ENCODE measurements around the gene ARHGEF25. TPM values are rescaled to one million over a fixed set of nuclear protein-coding genes. Genes with fewer than 3 reads are reported as not detected.

The ARHGEF25 gene
- total RNA-seq, 1 donor from 2014 or later = 9.7 TPM

DNA sequence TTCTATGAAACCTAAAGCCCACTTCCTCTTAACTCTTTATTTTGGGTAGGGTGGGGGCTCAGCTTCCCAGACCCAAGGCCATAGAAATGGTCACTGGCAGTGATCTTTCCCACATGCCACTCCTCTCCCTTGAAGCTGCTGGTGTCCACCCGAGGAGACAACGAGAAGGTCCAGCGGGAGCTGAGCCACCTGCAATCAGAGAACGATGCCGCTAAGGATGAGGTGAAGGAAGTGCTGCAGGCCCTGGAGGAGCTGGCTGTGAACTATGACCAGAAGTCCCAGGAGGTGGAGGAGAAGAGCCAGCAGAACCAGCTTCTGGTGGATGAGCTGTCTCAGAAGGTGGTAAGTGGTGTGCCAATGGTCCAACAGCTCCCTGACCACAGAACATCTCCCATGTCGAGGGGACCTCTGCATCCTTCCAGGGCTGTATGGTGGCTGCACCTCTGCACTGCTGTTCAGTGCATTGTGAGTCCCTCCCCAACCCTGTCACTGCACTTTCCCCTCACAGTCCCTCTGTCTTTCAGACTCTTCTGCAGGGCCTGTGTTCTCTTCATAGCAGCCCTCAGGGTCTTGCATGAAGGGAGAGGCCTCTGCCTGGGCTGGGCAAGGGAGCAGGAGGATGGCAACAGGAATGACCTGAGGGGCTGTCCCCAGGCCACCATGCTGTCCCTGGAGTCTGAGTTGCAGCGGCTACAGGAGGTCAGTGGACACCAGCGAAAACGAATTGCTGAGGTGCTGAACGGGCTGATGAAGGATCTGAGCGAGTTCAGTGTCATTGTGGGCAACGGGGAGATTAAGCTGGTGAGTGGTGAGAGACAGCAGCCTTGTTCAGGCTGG is 39.1 kb upstream of the ARHGEF25 start:
- Histone ChIP-seq H3K36me3 (no peaks in the 10 kb centered on the region), H3K9me3 (replicated peaks) (no peaks in the 10 kb centered on the region), H3K4me3 (no peak overlapping the region), H3K27me3 (ENCODE audit: low read depth) (peaks cover 77% of the 10 kb centered on the region), H3K27ac (replicated peaks) (no peak overlapping the region), H3K4me1 (no peaks in the 10 kb centered on the region)
- TF ChIP-seq CTCF (IDR thresholded peaks at IDR 0.05; ENCODE audit: borderline replicate concordance) = no peak
- no peak for DNase-seq
- intact Hi-C loops (cut with micrococcal nuclease) = no loop called here

- no peak overlapping the region for H3K4me3 ChIP-seq
- TF ChIP-seq CTCF (IDR thresholded peaks at IDR 0.05; ENCODE audit: borderline replicate concordance) = no peak
- intact Hi-C loops (cut with micrococcal nuclease) = no loop called here
Observed at GRCh38 chr12:57574795-57575194, 36.4 kb upstream of the ARHGEF25 start.

DNA sequence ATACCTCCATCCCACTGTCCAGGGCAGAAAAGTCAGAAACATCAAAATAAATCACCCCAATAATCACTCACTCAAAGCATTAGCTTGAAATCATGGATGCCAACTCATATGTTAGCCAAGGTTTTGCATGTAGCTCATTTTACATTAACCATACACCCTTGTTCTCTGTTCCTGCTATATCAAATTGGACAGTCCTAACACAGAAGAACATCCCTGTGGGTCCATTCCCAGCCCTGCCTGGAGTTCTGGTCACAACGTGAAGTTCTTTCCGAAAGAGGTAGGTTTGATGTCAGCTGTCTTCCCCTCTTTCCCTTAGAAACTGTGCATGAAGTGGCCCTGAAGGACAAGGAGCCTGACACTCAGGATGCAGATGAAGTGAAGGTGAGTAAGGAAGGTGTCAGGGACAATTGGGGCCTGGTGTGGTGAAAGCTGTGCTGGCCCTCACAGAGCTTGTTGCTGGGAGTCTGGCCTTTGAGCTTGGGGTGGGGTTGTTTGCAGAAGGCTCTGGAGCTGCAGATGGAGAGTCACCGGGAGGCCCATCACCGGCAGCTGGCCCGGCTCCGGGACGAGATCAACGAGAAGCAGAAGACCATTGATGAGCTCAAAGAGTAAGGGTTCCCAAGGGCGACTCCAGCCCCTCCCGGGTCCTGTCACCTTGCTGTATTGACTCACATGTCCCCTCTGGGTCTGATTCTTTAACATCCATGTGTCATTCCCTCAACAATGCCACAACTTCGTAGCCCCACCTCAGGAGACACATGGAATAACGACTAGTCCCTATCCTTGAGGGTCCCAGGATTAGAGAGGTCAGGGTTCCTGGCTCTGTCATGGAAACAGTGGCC is 35.2 kb upstream of the ARHGEF25 start:
- Histone ChIP-seq H3K4me1 (no peaks in the 10 kb centered on the region), H3K27ac (replicated peaks) (no peak overlapping the region), H3K4me3 (no peak overlapping the region), H3K9me3 (replicated peaks) (no peaks in the 10 kb centered on the region), H3K27me3 (ENCODE audit: low read depth) (peaks cover 42% of the 10 kb centered on the region), H3K36me3 (no peaks in the 10 kb centered on the region)
- intact Hi-C loops (cut with micrococcal nuclease) = no loop called here
- TF ChIP-seq CTCF (IDR thresholded peaks at IDR 0.05; ENCODE audit: borderline replicate concordance) = no peak
- no peak for DNase-seq

More at GRCh38 chr12:57574795-57575194, 36.4 kb upstream of the ARHGEF25 start:
- no peak overlapping the region for H3K27ac ChIP-seq (replicated peaks)
- no peaks in the 10 kb centered on the region for H3K36me3 ChIP-seq
- no peaks in the 10 kb centered on the region for H3K9me3 ChIP-seq (replicated peaks)
- DNase-seq = no peak
- H3K27me3 ChIP-seq (ENCODE audit: low read depth) = peaks cover 50% of the 10 kb centered on the region
- no peaks in the 10 kb centered on the region for H3K4me1 ChIP-seq

GRCh38 chr12:57576613-57577160 is 34.5 kb upstream of the ARHGEF25 start:
- TF ChIP-seq CTCF (IDR thresholded peaks at IDR 0.05; ENCODE audit: borderline replicate concordance) = no peak
- intact Hi-C loops (cut with micrococcal nuclease) = no loop called here
- no peaks in the 10 kb centered on the region for H3K36me3 ChIP-seq
- H3K4me1 ChIP-seq = no peaks in the 10 kb centered on the region
- no peak for DNase-seq
- no peaks in the 10 kb centered on the region for H3K9me3 ChIP-seq (replicated peaks)
- no peak overlapping the region for H3K27ac ChIP-seq (replicated peaks)
- H3K4me3 ChIP-seq = no peak overlapping the region
- peaks cover 42% of the 10 kb centered on the region for H3K27me3 ChIP-seq (ENCODE audit: low read depth)

DNA sequence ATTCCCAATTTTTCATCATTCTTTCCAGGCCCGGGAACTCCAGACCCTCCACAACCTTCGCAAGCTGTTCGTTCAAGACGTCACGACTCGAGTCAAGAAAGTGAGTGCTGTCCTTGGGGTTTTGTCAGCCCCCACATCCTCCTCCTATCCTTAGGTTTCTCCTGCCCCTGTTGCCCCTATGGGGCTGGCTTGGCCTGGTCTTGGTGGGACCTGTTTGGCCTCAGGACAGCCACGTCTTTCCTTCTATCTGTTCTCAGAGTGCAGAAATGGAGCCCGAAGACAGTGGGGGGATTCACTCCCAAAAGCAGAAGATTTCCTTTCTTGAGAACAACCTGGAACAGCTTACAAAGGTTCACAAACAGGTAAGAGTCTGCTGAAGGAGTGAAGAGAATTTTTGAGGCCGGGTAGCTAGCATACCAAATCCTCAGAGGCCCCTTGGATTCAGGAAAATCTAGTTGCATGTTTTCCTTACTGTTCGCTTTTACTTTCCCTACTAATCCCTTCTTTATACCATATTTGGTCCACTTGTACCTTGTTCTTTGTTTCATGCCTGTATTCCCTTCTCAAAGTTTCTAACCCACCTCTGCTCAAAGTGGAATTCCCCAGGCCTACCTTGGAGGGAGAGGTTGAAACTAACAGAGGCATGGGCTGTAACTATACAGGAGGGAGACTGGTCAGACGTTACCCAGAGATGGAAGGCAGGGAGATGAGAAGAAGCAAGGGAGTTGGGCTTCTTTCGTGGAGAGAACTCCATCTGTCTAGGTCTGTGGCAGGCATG is 33.1 kb upstream of the ARHGEF25 start:
- intact Hi-C loops (cut with micrococcal nuclease) = no loop called here
- Histone ChIP-seq H3K4me3 (no peak overlapping the region), H3K4me1 (no peaks in the 10 kb centered on the region), H3K27me3 (ENCODE audit: low read depth) (peaks cover 41% of the 10 kb centered on the region), H3K36me3 (no peaks in the 10 kb centered on the region), H3K9me3 (replicated peaks) (no peaks in the 10 kb centered on the region), H3K27ac (replicated peaks) (no peak overlapping the region)
- DNase-seq = no peak
- TF ChIP-seq CTCF (IDR thresholded peaks at IDR 0.05; ENCODE audit: borderline replicate concordance) = no peak

Data from left ventricle myocardium inferior (tissue), 1 donor.